NCI-H748 (cell line): ENCODE measurements around the gene GYPB.
"Not testable (repeated sequence)": the region's sequence is repeated elsewhere in the genome, so short reads cannot be mapped to it uniquely, and the experiment has no call there.

Experiments used
- DNase-seq: peaks from one replicate; lab custom pipeline; 2025; ENCODE audit not compliant: unreplicated experiment; lab: John Stamatoyannopoulos, UW

Gene GYPB

DNA sequence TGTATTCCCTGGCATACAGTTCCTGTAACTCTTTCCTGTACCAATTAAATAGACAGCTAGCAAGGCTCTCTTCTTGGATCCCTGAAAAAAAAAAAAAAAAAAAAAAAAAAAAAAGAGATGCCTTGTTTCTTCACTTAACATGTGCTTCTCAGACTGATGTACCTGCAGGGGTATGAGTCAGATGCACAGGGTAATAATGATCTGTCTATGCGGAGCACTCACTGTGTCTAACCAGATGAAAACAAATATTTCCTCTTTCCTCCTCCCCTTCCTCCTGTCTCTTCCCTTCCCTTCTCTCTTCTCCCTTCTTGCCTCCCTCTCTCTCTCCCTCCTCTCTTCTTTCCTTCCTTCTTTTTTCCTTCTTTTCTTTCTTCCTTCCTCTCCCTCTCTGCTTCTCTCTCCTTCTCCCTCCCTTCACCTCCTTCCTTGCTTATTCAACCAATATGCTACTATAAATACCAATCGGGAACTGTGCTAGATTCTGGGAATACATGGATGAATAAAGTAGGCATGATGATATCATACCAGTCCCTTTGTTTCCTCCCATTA lies 3.0 kb downstream of the GYPB start:
- DNase-seq, result not testable (repeated sequence)

DNA sequence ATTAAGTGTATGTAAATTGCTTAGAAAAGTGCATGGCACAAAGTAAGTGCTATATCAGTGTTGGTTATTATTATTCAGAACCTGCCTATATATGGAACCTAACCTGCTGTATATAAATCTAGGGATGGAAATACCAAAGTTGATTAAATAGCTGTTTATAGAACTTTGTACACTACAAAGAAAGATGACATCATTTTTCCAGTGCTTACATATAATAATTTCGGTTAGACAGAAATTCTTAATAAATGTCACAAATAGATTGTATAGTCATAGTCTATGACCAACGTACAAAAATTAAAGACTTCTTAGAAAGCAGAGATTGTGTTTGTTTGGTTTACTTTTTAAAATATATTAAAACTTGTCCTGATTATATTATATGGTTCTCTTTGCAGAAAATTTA lies 4.4 kb downstream of the GYPB start:
- DNase-seq, result no peak

DNA sequence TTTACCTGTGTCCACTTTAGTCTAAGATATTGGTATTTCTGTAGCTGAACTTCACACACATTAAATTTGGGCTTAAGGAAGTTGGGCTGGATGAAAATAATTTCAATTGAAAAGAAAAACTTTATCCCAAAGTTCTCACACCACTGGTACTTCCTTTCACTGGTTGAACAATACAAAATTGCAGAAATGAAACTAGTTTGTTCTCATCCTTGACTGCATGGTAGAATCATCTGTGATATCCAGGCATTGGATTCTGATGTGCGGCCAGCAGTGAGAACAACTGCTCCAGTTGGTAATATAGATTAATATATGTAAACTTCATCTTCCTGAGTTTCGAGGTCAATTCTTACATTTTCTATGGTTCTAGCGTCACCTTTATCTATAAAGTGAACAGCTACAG lies 10.6 kb downstream of the GYPB start:
- not testable (repeated sequence) for DNase-seq

DNA sequence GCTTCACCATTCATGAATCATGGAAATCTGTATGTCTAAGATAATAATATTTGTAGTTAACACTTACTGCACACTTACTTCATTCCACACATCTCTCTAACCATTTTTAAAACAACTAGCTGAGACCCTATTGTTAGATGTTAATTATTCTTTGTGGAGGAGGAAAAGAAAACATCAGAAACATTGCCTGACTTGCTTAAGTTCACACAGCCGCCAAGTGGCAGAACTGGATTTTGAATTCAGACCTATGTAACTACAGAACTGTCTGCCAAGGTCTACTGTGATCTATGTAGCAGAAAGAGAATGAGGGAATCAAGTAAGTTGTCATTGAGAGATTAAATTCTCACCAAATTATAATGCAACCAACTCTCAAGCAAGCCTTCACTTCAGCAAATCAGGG lies 11.2 kb downstream of the GYPB start:
- not testable (repeated sequence) for DNase-seq

DNA sequence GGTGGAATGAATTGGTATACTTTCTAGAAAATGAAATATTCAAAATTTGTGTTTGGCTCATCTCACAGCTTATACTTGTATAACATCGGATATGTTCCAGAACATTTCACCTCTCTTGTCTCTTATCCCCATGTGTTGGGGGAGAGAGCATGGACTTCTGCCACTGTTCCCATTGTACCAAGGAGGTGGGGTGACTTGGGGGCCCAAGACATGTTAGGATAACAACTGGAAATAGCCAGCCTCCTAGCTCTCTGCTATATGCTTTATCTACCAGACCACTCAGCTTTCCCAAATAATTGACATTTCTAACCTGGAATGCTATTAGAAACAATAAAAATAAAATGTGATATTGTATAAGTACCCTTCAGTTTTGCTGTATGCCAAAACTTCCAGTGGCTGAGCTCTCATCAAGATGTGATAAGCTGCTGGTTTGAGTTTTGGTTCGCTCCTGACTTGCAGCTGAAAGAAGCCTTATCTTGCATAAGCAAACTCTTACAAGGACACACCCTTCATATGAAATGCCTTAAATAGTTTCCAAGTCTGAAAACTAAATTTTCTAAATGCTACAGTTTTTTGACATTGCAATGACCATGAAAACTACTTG lies 12.9 kb downstream of the GYPB start:
- DNase-seq, result not testable (repeated sequence)

DNA sequence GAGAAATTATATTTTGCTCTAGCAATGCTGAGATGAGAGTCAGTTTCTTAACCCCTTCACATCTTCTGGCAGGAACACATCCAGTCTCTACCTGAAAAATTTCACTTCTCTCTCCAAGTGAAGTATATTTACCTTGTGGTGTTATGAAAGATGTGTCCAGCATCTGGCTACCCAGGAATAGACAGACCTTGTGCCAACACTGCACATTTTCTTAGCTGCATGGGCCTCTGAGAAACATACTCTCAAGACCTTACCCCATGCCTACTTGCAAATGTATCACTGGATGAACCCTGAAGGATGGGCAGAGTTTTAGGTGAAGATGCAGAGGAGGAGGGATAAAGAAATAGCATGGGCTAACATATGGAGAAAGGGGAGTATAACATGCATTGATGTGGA lies 13.6 kb downstream of the GYPB start:
- DNase-seq, result not testable (repeated sequence)

DNA sequence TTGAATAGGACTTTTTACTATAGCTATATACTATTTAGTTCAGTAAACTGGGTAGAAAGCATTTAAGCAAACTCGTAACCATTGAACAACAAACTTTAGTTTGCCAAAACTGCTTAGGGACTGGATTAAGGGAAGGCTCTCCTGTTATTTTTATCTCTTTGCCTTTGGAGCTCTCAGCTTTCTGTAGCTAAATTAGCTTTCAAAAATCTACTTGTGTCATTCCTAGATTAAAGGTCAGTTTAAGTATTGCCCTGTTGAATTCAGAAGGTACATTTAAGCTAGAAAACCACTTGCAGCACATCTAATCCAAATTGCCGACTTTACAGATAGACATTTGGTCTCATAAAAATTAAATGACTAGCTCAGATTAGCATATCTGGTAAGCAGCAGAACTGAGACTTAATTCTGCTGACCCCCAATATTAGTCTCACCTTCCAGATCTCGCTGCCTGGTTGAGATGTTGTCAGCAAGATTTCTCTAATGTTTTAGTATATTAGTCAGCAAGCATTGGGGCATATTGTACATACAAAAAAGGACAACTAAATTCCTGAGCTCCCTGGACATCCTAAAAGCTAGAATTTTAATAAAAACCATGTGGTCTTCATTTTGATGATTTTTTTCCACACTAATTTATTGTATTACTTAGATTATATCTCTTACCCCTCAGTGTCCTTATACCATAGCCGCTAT lies 14.2 kb downstream of the GYPB start:
- DNase-seq, result not testable (repeated sequence)

DNA sequence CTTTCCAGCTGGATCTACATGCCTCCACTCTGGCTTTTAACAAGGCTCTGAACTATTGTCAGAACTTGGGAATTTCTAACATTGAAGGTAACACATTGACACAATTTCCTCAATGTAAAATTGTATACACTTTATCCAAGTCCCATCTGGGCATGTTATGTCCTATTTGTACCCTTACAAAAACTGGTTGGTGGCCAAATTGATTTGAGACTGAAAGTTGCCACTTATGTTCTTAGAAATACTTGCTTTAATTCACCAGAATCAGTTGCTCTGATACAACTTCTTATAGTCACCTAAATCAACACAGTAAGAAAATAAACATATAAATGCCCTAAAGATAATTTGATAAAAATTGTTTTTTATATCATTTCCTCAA lies 15.3 kb downstream of the GYPB start:
- not testable (repeated sequence) for DNase-seq

DNA sequence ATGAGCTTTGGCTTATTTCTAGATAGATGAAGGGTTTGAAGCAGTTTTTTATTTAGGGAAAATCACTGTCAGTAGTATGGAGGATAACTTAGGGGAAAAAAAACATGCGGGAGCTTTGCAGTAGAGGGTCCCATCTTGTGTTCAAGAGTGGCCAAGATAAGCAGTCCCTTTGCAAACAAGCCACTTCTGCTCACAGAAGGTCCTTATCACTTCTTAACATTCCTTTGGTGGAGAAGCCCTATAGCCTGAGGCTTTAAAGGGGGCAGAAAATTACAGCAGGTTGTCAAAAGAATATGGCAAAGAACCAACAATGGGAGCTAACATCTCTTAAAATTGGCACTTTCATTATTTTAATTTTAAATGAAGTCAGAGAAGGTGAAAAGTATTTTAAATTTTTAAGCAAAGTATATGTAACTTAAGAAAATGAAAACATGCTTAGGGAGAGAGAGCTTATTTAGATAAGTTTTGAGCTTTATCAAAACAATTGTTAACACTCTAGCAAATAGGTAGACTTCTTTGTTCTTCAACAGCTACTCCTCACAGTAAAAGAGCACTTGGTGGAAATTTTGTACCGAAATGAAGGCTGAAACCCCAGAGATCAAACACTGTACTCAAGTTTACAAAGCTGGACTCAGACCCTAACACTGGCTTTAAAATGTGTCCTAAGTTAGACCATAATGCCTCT lies 15.8 kb downstream of the GYPB start:
- not testable (repeated sequence) for DNase-seq

DNA sequence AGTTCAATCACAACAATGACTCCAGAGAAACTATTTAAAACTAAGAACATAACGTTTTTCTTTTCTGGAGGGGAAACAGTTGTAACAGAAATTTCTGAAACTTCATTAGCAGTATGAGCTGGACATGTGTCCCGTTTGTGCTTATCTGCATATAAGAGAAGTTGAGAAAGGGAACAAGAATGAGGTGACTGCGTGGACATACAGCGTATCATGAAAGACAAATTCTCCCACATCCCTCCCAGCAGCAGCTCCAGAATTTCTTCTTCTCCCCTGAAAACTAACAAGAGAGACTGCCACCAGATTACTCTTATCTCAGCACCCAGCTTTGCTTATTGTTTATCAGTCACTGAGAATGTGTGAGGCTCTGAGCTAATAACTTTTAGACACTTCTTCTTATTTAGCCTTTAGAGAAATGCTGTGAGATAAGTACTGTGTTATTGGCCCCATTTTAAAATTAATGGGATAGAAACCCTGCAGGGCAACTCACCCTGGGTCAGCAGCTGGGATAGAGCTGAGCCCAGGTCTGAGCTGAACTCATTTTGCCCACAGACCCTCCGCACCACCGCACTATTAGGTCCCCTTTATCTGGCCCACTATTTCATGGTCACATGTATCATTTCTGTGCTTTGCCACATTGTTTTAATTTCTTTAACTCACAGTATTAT lies 18.7 kb downstream of the GYPB start:
- DNase-seq, result not testable (repeated sequence)

DNA sequence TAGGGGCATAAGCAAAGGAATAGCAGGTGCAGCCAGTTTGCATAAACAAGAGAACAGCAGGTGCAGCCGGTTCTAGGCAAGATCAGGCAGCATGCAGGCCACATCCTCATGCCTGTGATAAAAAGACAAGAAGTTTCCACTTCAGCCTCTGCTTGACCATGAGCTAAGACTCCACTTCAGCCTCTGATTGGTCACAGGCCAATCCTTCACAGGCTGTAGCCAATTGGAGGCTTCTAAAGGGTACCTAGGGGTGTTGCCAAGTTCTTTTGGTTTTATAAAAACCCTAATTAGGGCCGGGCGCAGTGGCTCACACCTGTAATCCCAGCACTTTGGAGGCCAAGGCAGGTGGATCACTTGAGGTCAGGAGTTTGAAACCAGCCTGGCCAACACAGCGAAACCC lies 23.0 kb downstream of the GYPB start:
- peak; percentile 29 for DNase-seq

DNA sequence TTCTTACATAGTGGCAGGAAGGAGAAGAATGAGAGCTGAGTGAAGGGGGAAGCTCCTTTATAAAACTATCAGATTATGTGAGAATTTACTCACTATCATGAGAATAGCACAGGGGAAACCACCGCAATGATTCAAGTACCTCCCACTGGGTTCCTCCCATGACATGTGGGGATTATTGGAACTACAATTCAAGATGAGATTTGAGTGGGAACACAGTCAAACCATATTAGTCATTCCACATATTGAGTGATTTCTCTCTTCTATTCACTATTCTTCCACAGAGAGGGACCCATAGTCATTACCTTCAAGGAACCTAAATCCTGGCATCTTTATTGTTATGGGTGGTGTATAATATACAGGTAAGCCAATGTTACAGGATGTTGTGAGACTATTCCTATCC lies 27.4 kb downstream of the GYPB start:
- DNase-seq, result not testable (repeated sequence)

DNA sequence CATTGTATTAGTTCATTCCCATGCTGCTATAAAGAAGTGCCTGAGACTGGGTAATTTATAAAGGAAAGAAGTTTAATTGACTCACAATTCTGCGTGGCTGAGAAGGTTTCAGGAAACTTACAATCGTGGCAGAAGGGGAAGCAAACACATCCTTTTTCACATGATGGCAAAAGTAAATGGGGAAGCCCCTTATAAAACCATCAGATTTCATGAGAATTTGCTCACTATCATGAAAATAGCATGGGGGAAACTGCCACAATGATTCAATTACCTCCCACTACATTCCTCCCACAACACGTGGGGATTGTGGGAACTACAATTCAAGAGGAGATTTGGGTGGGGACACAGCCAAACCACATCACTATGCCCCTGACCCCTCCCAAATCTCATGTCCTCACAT lies 28.5 kb downstream of the GYPB start:
- not testable (repeated sequence) for DNase-seq

DNA sequence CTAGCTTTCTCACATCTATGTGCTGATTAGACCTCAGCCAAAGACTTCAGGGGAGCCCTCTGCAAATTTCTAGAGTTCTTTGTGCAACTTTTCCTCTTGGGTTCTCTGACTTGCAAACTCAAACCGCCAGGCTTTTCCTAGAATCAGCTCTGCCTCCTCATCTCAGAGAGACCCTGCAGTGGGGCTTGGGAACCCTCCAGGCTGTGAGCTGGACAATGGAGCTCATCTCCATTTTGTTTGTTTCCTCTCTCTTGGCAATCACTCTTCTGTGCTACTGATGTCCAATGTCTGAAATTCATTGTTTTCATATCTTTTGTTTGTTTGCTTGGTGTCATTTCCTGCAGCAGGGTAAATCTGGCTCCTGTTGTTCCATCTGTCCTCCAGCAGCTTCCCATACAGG lies 33.0 kb downstream of the GYPB start:
- DNase-seq, result peak; percentile 50

DNA sequence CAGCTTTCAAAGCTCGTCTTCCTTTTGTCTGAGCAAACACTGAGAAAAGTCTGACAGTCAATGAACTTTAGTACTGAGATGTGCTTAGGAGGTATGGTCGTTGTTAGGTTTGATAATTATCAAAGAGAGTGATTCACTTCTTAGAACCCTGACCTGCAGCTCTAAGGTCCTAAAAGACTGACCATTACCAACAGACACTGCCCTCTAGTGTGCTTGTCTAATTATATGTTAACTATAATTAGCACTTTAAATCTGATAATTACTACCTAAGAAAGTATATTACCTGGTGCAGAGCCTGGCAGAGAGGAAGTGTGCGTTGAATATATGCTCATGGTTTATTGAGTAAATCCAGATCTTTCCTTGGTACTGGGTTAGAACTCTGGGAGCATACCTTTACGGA lies 38.4 kb downstream of the GYPB start:
- not testable (repeated sequence) for DNase-seq

DNA sequence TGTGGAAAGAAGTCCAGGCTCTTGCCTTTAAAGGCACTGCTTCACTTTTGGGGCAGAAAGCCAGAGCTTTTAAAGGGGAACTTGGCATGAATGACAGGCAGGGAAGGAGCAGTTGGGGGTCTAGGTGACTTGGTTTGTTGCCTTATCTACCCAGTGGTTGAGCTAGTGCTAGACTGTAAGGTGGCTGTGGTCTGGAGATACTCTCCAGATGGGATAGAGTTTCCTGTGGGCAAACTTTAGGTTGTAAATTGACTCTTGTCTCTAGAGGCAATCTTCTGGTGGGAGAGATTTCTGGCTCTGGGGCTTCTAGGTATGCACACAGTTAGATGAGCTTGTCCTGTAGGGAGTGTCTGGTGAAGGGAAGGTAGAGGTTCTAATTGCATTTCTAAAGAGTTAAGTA lies 43.7 kb downstream of the GYPB start:
- not testable (repeated sequence) for DNase-seq

DNA sequence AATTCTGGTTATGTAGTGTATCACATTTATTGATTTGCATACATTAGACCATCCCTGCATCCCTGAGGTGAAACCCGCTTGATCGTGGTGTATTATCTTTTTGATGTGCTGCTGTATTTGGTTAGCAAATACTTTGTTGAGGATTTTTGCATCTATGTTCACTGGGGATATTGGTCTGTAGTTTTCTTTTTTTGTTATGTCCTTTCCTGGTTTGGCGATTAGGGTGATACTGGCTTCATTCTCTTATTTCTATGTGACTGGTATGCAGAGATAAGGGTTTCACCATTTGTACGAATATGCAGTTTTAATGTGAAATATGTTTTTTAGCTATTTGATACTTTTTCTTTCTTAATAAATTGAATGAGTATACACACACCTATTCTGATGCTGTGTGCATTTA lies 45.2 kb downstream of the GYPB start:
- not testable (repeated sequence) for DNase-seq

DNA sequence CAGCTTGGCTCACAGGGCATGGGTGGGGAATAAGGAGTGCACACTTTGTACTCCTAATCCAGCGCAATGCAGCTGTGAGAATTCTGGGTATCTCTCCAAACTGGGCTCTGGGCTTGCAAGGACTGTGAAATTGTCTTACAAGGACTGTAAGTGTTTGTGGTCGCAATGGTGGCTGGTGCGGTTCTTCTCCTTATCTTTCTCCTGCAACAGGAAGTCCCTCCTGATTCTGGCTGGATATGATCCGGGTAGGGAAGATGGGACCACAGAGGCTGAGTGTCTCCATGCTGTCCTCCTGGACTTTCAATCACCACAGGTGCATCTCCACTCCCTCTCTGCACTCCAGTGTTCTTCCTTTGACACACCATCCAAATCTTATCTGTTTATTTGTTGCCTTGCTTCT lies 58.1 kb downstream of the GYPB start:
- DNase-seq, result no peak

DNA sequence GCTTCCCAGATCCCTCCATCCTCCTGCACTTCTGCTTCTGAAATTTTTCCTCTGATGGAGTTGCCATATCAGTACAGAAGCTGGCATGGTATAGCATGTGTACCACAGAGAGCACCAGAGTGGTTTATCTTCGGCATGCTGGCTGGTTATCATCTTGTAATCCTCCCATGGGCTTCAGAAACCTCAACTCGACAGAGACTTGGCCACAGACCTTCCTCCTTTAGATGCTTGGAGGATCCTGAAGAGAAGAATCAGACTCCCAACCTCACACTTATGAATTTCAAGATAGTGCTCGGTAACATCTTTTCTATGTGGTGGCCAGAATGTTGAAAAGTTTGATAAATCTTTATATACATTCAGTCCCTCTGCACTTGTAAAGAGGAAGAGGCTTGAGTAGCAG lies 63.9 kb downstream of the GYPB start:
- not testable (repeated sequence) for DNase-seq

DNA sequence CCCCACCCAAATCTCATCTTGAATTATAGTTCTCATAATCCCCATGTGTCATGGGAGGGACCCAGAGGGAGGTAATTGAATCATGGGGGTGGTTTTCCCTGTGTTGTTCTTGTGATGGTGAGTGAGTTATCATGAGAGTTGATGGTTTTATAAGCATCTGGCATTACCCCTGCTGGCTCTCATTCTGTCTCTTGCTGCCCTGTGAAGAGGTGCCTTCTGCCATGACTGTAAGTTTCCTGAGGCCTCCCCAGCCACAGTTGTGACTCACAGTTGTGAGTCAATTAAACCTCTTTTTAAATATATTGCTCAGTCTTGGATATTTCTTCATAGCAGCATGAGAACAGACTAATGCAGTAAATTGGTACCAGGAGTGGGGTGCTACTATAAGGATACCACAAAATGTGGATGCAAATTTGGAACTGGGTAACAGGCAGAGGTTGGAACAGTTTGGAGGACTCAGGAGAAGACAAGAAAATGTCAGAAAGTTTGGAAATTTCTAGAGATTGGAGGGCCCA lies 67.7 kb downstream of the GYPB start:
- not testable (repeated sequence) for DNase-seq

DNA sequence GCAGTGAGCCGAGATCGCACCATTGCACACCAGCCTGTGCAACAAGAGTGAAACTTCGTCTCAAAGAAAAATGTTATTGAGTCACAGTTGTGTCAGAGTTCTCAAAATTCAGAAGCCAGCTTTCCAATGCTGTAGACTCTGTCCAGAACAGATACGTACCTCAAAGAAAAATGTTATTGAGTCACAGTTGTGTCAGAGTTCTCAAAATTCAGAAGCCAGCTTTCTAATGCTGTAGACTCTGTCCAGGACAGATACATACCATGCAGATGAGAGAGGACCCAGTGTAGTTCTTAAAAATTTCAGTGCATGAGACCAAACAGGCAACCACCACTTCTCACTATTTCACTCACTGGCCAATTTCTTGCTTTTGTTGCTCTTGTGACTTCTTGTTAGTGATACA lies 68.2 kb downstream of the GYPB start:
- not testable (repeated sequence) for DNase-seq
